ENCODE measurements around the gene EXOC4.

Gene EXOC4

GRCh38 chr7:133783276-133783675 lies 530.4 kb downstream of the EXOC4 start:
- TF ChIP-seq CTCF (IDR thresholded peaks at IDR 0.05; ENCODE audit: borderline replicate concordance, insufficient read depth, low read depth, low read length), result no peak

GRCh38 chr7:133784486-133785001 lies 531.7 kb downstream of the EXOC4 start:
- no peak for TF ChIP-seq CTCF (IDR thresholded peaks at IDR 0.05; ENCODE audit: borderline replicate concordance, insufficient read depth, low read depth, low read length)
- H3K4me3 ChIP-seq (ENCODE audit: low read depth, low read length), result no peak overlapping the region

More at GRCh38 chr7:133783276-133783675, 530.4 kb downstream of the EXOC4 start:
- no peak overlapping the region for H3K4me3 ChIP-seq (ENCODE audit: low read depth, low read length)

GRCh38 chr7:133786401-133786937 lies 533.6 kb downstream of the EXOC4 start:
- H3K4me3 ChIP-seq (ENCODE audit: low read depth, low read length), result no peak overlapping the region
- TF ChIP-seq CTCF (IDR thresholded peaks at IDR 0.05; ENCODE audit: borderline replicate concordance, insufficient read depth, low read depth, low read length), result no peak

- no peak overlapping the region for H3K4me3 ChIP-seq (ENCODE audit: low read depth, low read length)
- no peak for TF ChIP-seq CTCF (IDR thresholded peaks at IDR 0.05; ENCODE audit: borderline replicate concordance, insufficient read depth, low read depth, low read length)
These were observed 537.1 kb downstream of the EXOC4 start for GRCh38 chr7:133789974-133790373.

- TF ChIP-seq CTCF (IDR thresholded peaks at IDR 0.05; ENCODE audit: borderline replicate concordance, insufficient read depth, low read depth, low read length), result no peak
- no peak overlapping the region for H3K4me3 ChIP-seq (ENCODE audit: low read depth, low read length)
These were observed 538.0 kb downstream of the EXOC4 start for GRCh38 chr7:133790911-133791310.

- H3K4me3 ChIP-seq (ENCODE audit: low read depth, low read length), result no peak overlapping the region
- TF ChIP-seq CTCF (IDR thresholded peaks at IDR 0.05; ENCODE audit: borderline replicate concordance, insufficient read depth, low read depth, low read length), result no peak
These were observed 541.6 kb downstream of the EXOC4 start for GRCh38 chr7:133794479-133794878.

GRCh38 chr7:133795068-133795665 lies 542.3 kb downstream of the EXOC4 start:
- no peak for TF ChIP-seq CTCF (IDR thresholded peaks at IDR 0.05; ENCODE audit: borderline replicate concordance, insufficient read depth, low read depth, low read length)
- H3K4me3 ChIP-seq (ENCODE audit: low read depth, low read length), result no peak overlapping the region
